GM21367 (cell line): ENCODE measurements around the gene LTBP1.
A peak's percentile ranks its signal among the peaks of the same experiment; 100 is the strongest.
"Not testable (repeated sequence)": the region's sequence is repeated elsewhere in the genome, so short reads cannot be mapped to it uniquely, and the experiment has no call there.

Source experiments
- ATAC-seq: cut with Tn5 transposase; IDR thresholded peaks from one replicate; pipeline ENCODE4 v1.9.1; 2021; ENCODE audit not compliant: unreplicated experiment

LTBP1 gene

GRCh38 chr2:32946314-32947075 is at the start of gene LTBP1:
Gene LTBP1, plus strand, starts transcription at chr2:32946953. Its CDS starts 372 bp downstream, at chr2:32947325.
- ATAC-seq, result peak; percentile 78

DNA sequence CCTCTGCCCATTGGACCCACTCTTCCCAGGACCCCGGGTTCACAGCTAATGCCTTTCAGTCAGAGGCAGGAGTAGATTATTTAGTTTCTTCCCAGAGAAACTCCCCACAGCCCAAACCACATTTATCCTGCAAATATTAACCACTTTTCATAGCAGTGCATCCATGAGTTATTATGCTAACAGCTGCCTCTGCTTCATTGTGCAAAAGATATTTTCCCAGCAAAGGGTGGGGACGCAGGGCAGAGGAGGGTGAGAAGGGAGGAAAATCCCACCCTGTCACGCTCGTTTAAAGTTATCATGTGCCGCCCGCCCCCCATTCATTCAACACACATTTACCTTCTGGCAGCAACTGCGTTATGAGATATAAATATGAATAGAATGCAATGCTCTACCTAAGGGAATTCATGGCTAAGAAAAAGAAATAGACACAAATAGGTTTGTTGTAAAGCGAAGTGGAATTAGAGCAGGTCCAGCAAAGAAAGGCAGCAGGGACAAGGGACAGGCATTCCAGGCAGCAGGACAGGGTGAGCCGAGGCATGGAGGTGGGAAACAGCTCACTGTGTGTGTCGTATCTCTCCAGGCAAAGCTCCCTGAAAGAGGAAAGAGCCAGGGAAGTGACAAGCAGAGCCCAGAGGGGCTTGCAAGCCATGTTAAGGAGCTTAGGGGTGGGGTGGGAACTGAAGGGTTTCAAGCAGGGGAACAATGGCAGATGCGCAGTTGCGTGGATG is 46.3 kb upstream of the LTBP1 start:
- ATAC-seq, result no peak

- no peak for ATAC-seq
Measured at GRCh38 chr2:32901313-32901712, 45.4 kb upstream of the LTBP1 start.

- no peak for ATAC-seq
Measured at GRCh38 chr2:32902174-32902573, 44.6 kb upstream of the LTBP1 start.

GRCh38 chr2:32902986-32903385 is 43.8 kb upstream of the LTBP1 start:
- no peak for ATAC-seq

DNA sequence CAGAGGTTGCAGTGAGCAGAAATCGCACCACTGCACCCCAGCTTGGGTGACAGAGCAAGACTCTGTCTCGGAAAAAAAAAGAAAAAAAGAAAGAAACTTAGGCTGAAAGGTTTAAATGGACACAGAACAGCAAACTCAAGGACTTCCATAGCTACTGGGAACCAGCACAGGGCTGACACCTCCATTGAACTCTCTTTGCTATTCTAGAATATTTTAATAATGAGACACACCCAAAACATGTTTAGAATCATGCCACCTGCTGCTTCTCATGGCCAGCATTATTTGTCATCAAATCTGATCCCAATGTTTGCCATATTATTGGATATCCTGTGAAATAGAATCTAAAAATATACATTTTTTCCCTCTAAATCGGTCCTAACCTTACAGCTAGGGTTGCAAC is 42.7 kb upstream of the LTBP1 start:
- no peak for ATAC-seq

GRCh38 chr2:32904751-32905150 is 42.0 kb upstream of the LTBP1 start:
- no peak for ATAC-seq

- no peak for ATAC-seq
Measured at GRCh38 chr2:32905270-32905669, 41.5 kb upstream of the LTBP1 start.

DNA sequence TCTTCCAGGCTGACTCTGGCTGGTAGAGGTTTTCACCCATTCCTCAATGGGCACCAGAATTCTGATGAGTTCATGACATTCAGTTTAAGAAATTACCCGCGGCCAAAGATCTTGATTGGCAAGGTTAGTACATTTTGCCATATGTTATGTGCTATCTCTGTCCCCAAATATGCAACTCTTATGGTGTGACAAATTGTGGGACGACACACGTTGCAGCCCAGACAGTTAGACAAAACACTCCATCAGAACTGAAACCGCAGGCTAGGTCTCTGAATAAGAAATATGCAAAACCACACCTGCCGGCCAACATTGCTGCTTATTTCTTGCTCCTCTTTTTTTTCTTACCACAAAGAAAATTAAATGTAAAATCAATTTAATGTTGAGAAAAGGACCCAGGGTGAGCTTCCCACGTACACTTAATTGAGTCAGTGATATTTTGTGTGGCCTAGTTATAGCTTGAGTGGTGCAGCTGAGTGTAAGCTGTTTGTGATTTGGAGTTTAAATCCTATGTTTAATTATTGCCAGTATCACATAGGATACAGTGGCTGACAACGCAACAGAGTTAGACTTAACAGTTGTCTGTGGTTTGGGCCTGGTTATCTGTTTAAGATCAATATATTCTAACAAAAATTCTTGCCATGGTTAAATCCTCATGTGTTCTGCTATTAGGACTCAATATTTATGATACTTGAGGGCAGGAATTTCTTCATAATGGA is 35.7 kb upstream of the LTBP1 start:
- ATAC-seq, result peak; percentile 90

GRCh38 chr2:32915694-32916093 is 31.1 kb upstream of the LTBP1 start:
- no peak for ATAC-seq

DNA sequence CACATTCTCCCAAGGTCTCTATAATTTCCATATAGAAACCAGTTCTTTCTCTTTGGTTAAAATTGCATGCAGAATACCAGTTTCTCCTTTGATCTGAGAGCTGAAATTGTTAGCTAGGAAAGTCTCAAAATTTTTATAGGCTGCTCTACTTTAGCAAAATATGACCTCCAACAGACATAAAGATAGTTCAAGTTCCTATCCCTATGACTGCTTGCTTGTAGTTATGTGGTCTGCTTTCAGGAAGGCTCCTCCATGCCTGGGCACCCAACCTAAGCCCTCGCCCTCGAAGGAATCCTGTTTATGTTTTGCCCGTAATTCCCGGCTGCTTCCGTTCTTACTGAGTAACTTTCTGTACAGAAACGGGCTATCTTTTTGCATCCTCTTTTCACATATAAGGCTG is 28.0 kb upstream of the LTBP1 start:
- no peak for ATAC-seq

DNA sequence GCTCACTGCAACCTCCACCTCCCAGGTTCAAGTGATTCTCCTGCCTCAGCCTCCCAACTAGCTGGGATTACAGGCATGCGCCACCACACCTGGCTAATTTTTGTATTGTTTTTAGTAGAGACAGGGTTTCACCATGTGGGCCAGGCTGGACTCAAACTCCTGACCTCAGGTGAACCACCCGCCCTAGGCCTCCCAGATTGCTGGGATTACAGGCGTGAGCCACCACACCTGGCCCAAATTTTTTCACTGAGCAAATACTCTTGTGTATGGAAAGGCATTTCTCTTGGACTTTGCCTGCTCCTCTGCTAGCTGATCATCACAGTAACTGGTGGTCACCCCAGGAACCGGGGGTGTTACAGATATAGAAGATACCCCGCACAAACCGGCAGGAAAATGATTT is 26.9 kb upstream of the LTBP1 start:
- not testable (repeated sequence) for ATAC-seq

GRCh38 chr2:32921486-32921885 is 25.3 kb upstream of the LTBP1 start:
- ATAC-seq, result not testable (repeated sequence)

DNA sequence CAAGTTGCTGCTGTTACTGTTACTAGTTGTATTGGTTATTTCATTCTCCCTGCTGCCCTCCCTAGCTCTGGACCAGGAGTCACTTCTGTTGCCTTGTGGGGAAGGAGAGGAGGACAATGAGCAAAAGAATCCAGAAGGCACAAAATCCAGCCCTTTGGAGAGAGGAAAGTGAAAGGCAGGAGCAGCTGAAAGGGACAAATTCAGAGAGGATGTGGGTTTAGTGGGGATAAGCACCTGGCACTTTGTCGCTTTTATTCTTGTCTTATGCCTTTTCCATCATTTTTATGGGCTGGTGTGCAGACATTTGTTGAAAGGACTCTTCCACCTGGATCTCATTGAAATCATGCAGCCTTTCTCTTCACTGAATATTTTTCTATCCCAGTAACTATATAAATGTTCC is 24.3 kb upstream of the LTBP1 start:
- ATAC-seq, result no peak

GRCh38 chr2:32923109-32923508 is 23.6 kb upstream of the LTBP1 start:
- ATAC-seq, result no peak

DNA sequence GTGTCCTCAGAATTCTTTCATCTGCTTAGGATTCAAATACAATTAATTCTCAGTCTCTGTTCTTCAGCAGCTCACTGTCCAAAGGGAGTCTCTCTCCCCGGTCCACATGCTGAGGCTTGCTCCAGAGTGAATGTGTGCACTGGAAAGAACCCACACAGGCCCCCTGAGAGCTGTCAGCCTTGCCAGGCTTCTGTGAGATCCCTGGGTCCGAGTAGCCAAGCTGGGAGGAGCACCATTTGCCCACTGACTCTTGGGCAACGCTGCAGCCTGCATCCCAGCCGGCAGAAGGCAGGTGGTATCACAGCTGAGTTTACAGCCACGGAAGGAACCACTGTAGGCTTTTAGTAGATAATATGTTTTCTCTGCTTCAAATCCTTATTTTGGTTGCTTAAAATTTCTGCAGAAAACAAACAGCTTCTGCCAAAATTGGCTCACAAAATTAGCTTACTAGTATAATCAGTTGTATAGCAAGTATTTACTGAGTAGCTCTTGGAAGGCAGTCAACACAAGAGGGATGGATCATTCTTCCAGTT is 21.4 kb upstream of the LTBP1 start:
- no peak for ATAC-seq

- ATAC-seq, result no peak
Measured at GRCh38 chr2:32925976-32926707, 20.6 kb upstream of the LTBP1 start.

GRCh38 chr2:32926708-32927084 is 20.1 kb upstream of the LTBP1 start:
- ATAC-seq, result no peak

DNA sequence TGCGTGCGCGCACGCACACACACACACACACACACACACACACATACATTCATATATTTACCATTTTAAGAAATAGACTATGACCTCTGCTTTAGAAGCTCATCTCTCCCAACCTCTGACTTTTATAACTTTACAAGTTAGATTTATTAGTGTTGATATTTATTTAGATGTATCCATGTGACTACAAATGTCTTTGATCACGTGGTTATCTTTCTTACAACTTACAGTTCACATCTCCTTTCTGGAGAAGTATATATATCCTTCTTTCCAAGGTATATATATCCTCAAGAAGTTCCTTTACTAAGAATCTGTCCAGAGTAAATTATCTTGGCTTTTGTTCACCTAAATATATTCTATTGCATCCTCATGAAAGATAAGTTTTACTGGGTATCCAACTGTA is 16.3 kb upstream of the LTBP1 start:
- no peak for ATAC-seq

GRCh38 chr2:32931519-32931918 is 15.2 kb upstream of the LTBP1 start:
- ATAC-seq, result no peak
